ENCODE data around the gene GPD2.
A peak's percentile ranks its signal among the peaks of the same experiment; 100 is the strongest.

DNA sequence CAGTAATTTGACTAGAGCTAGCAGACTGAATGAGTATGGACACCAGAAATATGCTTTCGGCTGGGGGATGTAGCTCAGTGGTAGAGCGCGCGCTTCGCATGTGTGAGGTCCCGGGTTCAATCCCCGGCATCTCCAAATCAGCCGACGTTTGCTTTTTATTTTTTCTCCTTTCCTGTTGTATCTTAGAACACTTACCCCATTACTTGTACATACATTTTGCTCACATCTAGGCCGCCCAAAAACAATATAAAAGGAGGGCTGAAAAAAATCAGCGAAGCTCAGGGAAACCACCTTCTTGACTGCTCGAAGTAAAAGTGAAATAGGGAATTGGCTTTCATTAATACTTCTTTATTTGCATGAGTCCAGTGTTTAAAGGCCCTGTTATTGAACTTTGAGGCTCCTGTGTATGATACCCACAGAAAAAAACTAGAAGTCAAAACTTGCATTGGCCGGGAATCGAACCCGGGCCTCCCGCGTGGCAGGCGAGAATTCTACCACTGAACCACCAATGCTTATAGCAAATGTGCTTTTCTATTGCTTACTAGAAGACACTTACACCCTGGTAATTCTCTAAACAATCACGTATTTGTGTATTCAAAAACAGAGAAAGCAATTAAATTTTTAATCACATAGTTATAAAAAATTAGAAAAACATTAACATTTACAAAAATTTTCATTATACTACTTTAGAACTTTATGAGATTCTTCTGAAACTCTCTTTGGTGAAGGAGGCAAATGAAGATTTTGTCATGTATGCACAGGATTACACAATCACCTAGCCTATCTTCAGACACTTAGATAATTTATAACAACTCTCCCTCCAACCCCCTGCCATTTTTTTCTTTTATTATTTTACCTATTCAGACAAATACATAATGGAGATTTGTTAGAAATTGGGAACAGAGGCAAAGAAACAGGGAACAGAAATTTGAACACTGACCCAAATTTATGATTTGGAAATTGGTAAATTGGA is 35.2 kb upstream of the GPD2 start:
- TF ChIP-seq POLR2A (IDR thresholded peaks at IDR 0.05; ENCODE audit: low read depth, low read length) = no peak
- TF ChIP-seq, protein P1, sequence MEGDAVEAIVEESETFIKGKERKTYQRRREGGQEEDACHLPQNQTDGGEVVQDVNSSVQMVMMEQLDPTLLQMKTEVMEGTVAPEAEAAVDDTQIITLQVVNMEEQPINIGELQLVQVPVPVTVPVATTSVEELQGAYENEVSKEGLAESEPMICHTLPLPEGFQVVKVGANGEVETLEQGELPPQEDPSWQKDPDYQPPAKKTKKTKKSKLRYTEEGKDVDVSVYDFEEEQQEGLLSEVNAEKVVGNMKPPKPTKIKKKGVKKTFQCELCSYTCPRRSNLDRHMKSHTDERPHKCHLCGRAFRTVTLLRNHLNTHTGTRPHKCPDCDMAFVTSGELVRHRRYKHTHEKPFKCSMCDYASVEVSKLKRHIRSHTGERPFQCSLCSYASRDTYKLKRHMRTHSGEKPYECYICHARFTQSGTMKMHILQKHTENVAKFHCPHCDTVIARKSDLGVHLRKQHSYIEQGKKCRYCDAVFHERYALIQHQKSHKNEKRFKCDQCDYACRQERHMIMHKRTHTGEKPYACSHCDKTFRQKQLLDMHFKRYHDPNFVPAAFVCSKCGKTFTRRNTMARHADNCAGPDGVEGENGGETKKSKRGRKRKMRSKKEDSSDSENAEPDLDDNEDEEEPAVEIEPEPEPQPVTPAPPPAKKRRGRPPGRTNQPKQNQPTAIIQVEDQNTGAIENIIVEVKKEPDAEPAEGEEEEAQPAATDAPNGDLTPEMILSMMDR (conservative IDR thresholded peaks at IDR 0.05; ENCODE audit: low read depth, low read length) = no peak
- TF ChIP-seq RAD21 (IDR thresholded peaks at IDR 0.05; ENCODE audit: low read length) = no peak
- TF ChIP-seq FOS (IDR thresholded peaks at IDR 0.05; ENCODE audit: low read depth, low read length) = peak; percentile 89
- no peak for TF ChIP-seq BHLHE40 (IDR thresholded peaks at IDR 0.05; ENCODE audit: low read depth, low read length)
- TF ChIP-seq MAFK (IDR thresholded peaks at IDR 0.05; ENCODE audit: low read depth, low read length) = no peak
- TF ChIP-seq RCOR1 (IDR thresholded peaks at IDR 0.05; ENCODE audit: insufficient replicate concordance, low read length) = no peak
- TF ChIP-seq SMC3 (IDR thresholded peaks at IDR 0.05; ENCODE audit: low read depth, low read length) = peak; percentile 15; the same call in 1 of the 2 replicates
- TF ChIP-seq, protein P2, sequence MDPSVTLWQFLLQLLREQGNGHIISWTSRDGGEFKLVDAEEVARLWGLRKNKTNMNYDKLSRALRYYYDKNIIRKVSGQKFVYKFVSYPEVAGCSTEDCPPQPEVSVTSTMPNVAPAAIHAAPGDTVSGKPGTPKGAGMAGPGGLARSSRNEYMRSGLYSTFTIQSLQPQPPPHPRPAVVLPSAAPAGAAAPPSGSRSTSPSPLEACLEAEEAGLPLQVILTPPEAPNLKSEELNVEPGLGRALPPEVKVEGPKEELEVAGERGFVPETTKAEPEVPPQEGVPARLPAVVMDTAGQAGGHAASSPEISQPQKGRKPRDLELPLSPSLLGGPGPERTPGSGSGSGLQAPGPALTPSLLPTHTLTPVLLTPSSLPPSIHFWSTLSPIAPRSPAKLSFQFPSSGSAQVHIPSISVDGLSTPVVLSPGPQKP (IDR thresholded peaks at IDR 0.05; ENCODE audit: borderline replicate concordance, low read depth, low read length) = no peak
- TF ChIP-seq, protein P3, sequence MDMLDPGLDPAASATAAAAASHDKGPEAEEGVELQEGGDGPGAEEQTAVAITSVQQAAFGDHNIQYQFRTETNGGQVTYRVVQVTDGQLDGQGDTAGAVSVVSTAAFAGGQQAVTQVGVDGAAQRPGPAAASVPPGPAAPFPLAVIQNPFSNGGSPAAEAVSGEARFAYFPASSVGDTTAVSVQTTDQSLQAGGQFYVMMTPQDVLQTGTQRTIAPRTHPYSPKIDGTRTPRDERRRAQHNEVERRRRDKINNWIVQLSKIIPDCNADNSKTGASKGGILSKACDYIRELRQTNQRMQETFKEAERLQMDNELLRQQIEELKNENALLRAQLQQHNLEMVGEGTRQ (IDR thresholded peaks at IDR 0.05; ENCODE audit: low read depth, low read length) = no peak

All from IMR-90 (cell line).